Neuronal stem cell (in vitro differentiated cells): ENCODE results near the gene STAT1.

Experiments
- DNase-seq: peaks from one replicate; pipeline ENCODE4 v3.0.0-alpha.2; 2013; ENCODE audit warnings: low spot score
- H2AFZ ChIP-seq: one replicate; pipeline ENCODE4 v1.6.1; 2013; ENCODE audit warnings: mild to moderate bottlenecking, low read length, inconsistent platforms
- H2AK5ac ChIP-seq: 2 replicates; pipeline ENCODE4 v1.6.1; 2013; ENCODE audit warnings: low read depth, mild to moderate bottlenecking, inconsistent platforms, low read length, moderate library complexity, mixed read lengths
- H2BK120ac ChIP-seq: 2 replicates; pipeline ENCODE4 v1.6.1; 2013; ENCODE audit warnings: low read depth, mild to moderate bottlenecking, inconsistent platforms, low read length, moderate library complexity, mixed read lengths
- H2BK12ac ChIP-seq: one replicate; pipeline ENCODE4 v1.6.1; 2013; ENCODE audit warnings: low read length, inconsistent platforms
- H2BK15ac ChIP-seq: 2 replicates; pipeline ENCODE4 v1.6.1; 2013; ENCODE audit warnings: mild to moderate bottlenecking, low read length, inconsistent platforms, mixed read lengths
- H2BK5ac ChIP-seq: one replicate; pipeline ENCODE4 v1.6.1; 2013; ENCODE audit warnings: inconsistent platforms, mild to moderate bottlenecking, low read length, moderate library complexity
- H3K14ac ChIP-seq: one replicate; pipeline ENCODE4 v1.6.1; 2013; ENCODE audit warnings: low read length, inconsistent platforms
- H3K18ac ChIP-seq: 2 replicates; pipeline ENCODE4 v1.6.1; 2013; ENCODE audit warnings: low read length, inconsistent platforms
- H3K23ac ChIP-seq: 2 replicates; pipeline ENCODE4 v1.6.1; 2013; ENCODE audit warnings: low read depth, mild to moderate bottlenecking, mixed read lengths, low read length, inconsistent platforms; ENCODE audit not compliant: poor library complexity
- H3K27ac ChIP-seq: replicated peaks from 3 replicates; pipeline ENCODE4 v1.5.1; 2013; ENCODE audit warnings: low read length, inconsistent platforms
- H3K27me3 ChIP-seq, 3 experiments: 2 replicates each; pipeline ENCODE4 v1.6.1; 2013; ENCODE audit warnings: low read length in 3 of 3, mild to moderate bottlenecking in 2 of 3, inconsistent platforms in 1 of 3, low read depth in 1 of 3, mixed read lengths in 1 of 3, moderate library complexity in 1 of 3; ENCODE audit not compliant: control insufficient read depth in 3 of 3, insufficient read depth in 3 of 3
- H3K36me3 ChIP-seq, 2 donors: replicated peaks in 1 of 2; 2 replicates each; pipeline ENCODE4 v1.6.1; 2013; ENCODE audit warnings: low read length in 2 of 2; ENCODE audit not compliant: control insufficient read depth in 2 of 2, insufficient read depth in 2 of 2
- H3K4ac ChIP-seq: 2 replicates; pipeline ENCODE4 v1.6.1; 2013; ENCODE audit warnings: inconsistent platforms, mild to moderate bottlenecking, low read length, moderate library complexity
- H3K4me1 ChIP-seq, 2 donors: 1 replicate in 1 of 2; 2 replicates in 1 of 2; pipeline ENCODE4 v1.6.1; 2013; ENCODE audit warnings: low read length in 2 of 2, low read depth in 1 of 2; ENCODE audit not compliant: control insufficient read depth in 2 of 2, insufficient read depth in 1 of 2
- H3K4me2 ChIP-seq: one replicate; pipeline ENCODE4 v1.6.1; 2013; ENCODE audit warnings: mild to moderate bottlenecking, low read length, inconsistent platforms; ENCODE audit not compliant: insufficient read depth, poor library complexity, severe bottlenecking
- H3K4me3 ChIP-seq, 2 donors: 2 replicates each; pipeline ENCODE4 v1.5.1; 2013; ENCODE audit warnings: low read length in 2 of 2, mild to moderate bottlenecking in 2 of 2, inconsistent platforms in 1 of 2, moderate library complexity in 1 of 2
- H3K79me1 ChIP-seq: one replicate; pipeline ENCODE4 v1.6.1; 2013; ENCODE audit warnings: low read depth, mild to moderate bottlenecking, inconsistent platforms, low read length, moderate library complexity
- H3K9ac ChIP-seq: one replicate; pipeline ENCODE4 v1.6.1; 2013; ENCODE audit warnings: mild to moderate bottlenecking, low read depth, low read length, inconsistent platforms; ENCODE audit not compliant: poor library complexity
- H3K9me3 ChIP-seq, 2 donors: replicated peaks in 1 of 2; 2 replicates each; pipeline versions ENCODE3 to v1.6.1; 2013; ENCODE audit warnings: low read length in 2 of 2, mild to moderate bottlenecking in 2 of 2, inconsistent platforms in 1 of 2, low read depth in 1 of 2, mixed read lengths in 1 of 2, moderate library complexity in 1 of 2; ENCODE audit not compliant: control insufficient read depth in 2 of 2, insufficient read depth in 1 of 2
- H4K8ac ChIP-seq: one replicate; pipeline ENCODE4 v1.6.1; 2013; ENCODE audit warnings: low read depth, mild to moderate bottlenecking, inconsistent platforms, low read length, moderate library complexity
- H4K91ac ChIP-seq: one replicate; pipeline ENCODE4 v1.6.1; 2013; ENCODE audit warnings: low read length, low read depth, mild to moderate bottlenecking, inconsistent platforms; ENCODE audit not compliant: poor library complexity
- WGBS, 2 donors: extraction: QIAGEN DNeasy Blood & Tissue Kit; methylation state at CpG; one replicate each; pipeline ENCODE4 v1.1.7; 2013; ENCODE audit warnings: missing lambda C conversion rate in 2 of 2, mixed read lengths in 1 of 2; ENCODE audit not compliant: insufficient read length in 2 of 2, insufficient replicate concordance in 1 of 2; ENCODE audit errors: extremely low coverage in 2 of 2; 5-methylcytosine and 5-hydroxymethylcytosine counted together

Gene STAT1

GRCh38 chr2:190941571-190941970 lies 72.4 kb downstream of the STAT1 start:
- H3K9ac ChIP-seq: no peak overlapping the region
- H3K4ac ChIP-seq: no peak overlapping the region
- no peak overlapping the region for H2AK5ac ChIP-seq
- no peak overlapping the region for H2BK5ac ChIP-seq
- no peak overlapping the region for H3K14ac ChIP-seq
- no peak overlapping the region for H4K8ac ChIP-seq
- H3K79me1 ChIP-seq: no peaks in the 10 kb centered on the region
- no peak overlapping the region for H3K4me2 ChIP-seq
- no peaks in the 10 kb centered on the region for H3K4me1 ChIP-seq
- H3K27me3 ChIP-seq: no peaks in the 10 kb centered on the region
- no peak overlapping the region for H3K18ac ChIP-seq
- H3K23ac ChIP-seq: no peak overlapping the region
- no CpG with 5 or more reads among the region's 2 CpGs for WGBS, 2 donors
- no peak overlapping the region for H3K27ac ChIP-seq
- no peak overlapping the region for H3K4me3 ChIP-seq
- H3K9me3 ChIP-seq: no peaks in the 10 kb centered on the region
- no peak overlapping the region for H2AFZ ChIP-seq
- H3K36me3 ChIP-seq: no peaks in the 10 kb centered on the region
- no peak overlapping the region for H4K91ac ChIP-seq
- H2BK12ac ChIP-seq: no peak overlapping the region
- no peak overlapping the region for H2BK15ac ChIP-seq
- no peak overlapping the region for H2BK120ac ChIP-seq
- no peak for DNase-seq

GRCh38 chr2:190940454-190940853 lies 73.5 kb downstream of the STAT1 start:
- no peak overlapping the region for H2BK15ac ChIP-seq
- peaks cover 0 to 1% of the 10 kb centered on the region in 2 donors for H3K36me3 ChIP-seq
- no peak overlapping the region for H3K23ac ChIP-seq
- H3K4me2 ChIP-seq: no peak overlapping the region
- H3K4ac ChIP-seq: no peak overlapping the region
- H3K27ac ChIP-seq: no peak overlapping the region
- H3K18ac ChIP-seq: no peak overlapping the region
- WGBS, 2 donors: no CpG with 5 or more reads among the region's 1 CpG
- no peak overlapping the region for H2AK5ac ChIP-seq
- H4K8ac ChIP-seq: no peak overlapping the region
- no peak overlapping the region for H2BK5ac ChIP-seq
- H3K14ac ChIP-seq: no peak overlapping the region
- H3K4me3 ChIP-seq: no peak overlapping the region
- H2BK120ac ChIP-seq: no peak overlapping the region
- H3K9ac ChIP-seq: no peak overlapping the region
- H3K79me1 ChIP-seq: no peaks in the 10 kb centered on the region
- no peaks in the 10 kb centered on the region for H3K4me1 ChIP-seq
- no peaks in the 10 kb centered on the region for H3K27me3 ChIP-seq
- no peaks in the 10 kb centered on the region for H3K9me3 ChIP-seq
- no peak overlapping the region for H2BK12ac ChIP-seq
- H4K91ac ChIP-seq: no peak overlapping the region
- DNase-seq: no peak
- H2AFZ ChIP-seq: no peak overlapping the region

GRCh38 chr2:190938771-190939335 lies 75.1 kb downstream of the STAT1 start:
- H2AFZ ChIP-seq: no peak overlapping the region
- H3K79me1 ChIP-seq: no peaks in the 10 kb centered on the region
- no peak for DNase-seq
- no peak overlapping the region for H3K4ac ChIP-seq
- no peak overlapping the region for H4K91ac ChIP-seq
- H3K36me3 ChIP-seq: peaks cover 0 to 4% of the 10 kb centered on the region in 2 donors
- no peak overlapping the region for H3K27ac ChIP-seq
- no peaks in the 10 kb centered on the region for H3K27me3 ChIP-seq
- H3K4me1 ChIP-seq: no peaks in the 10 kb centered on the region
- H2AK5ac ChIP-seq: no peak overlapping the region
- H2BK12ac ChIP-seq: no peak overlapping the region
- H2BK120ac ChIP-seq: no peak overlapping the region
- no peak overlapping the region for H3K9ac ChIP-seq
- WGBS, 2 donors: no CpG with 5 or more reads among the region's 1 CpG
- H3K9me3 ChIP-seq: no peaks in the 10 kb centered on the region
- no peak overlapping the region for H3K4me2 ChIP-seq
- no peak overlapping the region for H3K4me3 ChIP-seq
- H3K14ac ChIP-seq: no peak overlapping the region
- H3K18ac ChIP-seq: no peak overlapping the region
- no peak overlapping the region for H4K8ac ChIP-seq
- H2BK15ac ChIP-seq: no peak overlapping the region
- H2BK5ac ChIP-seq: no peak overlapping the region
- no peak overlapping the region for H3K23ac ChIP-seq

GRCh38 chr2:190935054-190935453 lies 78.9 kb downstream of the STAT1 start:
- H3K4ac ChIP-seq: no peak overlapping the region
- H3K9me3 ChIP-seq: no peaks in the 10 kb centered on the region
- H3K4me3 ChIP-seq: no peak overlapping the region
- H3K4me2 ChIP-seq: no peak overlapping the region
- H2AFZ ChIP-seq: no peak overlapping the region
- H3K79me1 ChIP-seq: no peaks in the 10 kb centered on the region
- no peak overlapping the region for H4K91ac ChIP-seq
- no peak overlapping the region for H3K23ac ChIP-seq
- H4K8ac ChIP-seq: no peak overlapping the region
- no peak overlapping the region for H2BK120ac ChIP-seq
- H3K14ac ChIP-seq: no peak overlapping the region
- H2AK5ac ChIP-seq: no peak overlapping the region
- peaks cover 0 to 21% of the 10 kb centered on the region in 2 donors for H3K36me3 ChIP-seq
- no peak overlapping the region for H2BK5ac ChIP-seq
- peaks cover 0 to 6% of the 10 kb centered on the region in 2 donors for H3K4me1 ChIP-seq
- DNase-seq: no peak
- H2BK12ac ChIP-seq: no peak overlapping the region
- H3K18ac ChIP-seq: no peak overlapping the region
- no peak overlapping the region for H3K9ac ChIP-seq
- H2BK15ac ChIP-seq: no peak overlapping the region
- H3K27me3 ChIP-seq: no peaks in the 10 kb centered on the region
- no peak overlapping the region for H3K27ac ChIP-seq
